RKO (cell line): ENCODE data around the gene SLCO4A1.
"Not testable (repeated sequence)": the region's sequence is repeated elsewhere in the genome, so short reads cannot be mapped to it uniquely, and the experiment has no call there.

Experiments
- DNase-seq: peaks from one replicate; pipeline ENCODE4 v3.0.0-alpha.2; 2016; ENCODE audit warnings: low spot score

Gene SLCO4A1

DNA sequence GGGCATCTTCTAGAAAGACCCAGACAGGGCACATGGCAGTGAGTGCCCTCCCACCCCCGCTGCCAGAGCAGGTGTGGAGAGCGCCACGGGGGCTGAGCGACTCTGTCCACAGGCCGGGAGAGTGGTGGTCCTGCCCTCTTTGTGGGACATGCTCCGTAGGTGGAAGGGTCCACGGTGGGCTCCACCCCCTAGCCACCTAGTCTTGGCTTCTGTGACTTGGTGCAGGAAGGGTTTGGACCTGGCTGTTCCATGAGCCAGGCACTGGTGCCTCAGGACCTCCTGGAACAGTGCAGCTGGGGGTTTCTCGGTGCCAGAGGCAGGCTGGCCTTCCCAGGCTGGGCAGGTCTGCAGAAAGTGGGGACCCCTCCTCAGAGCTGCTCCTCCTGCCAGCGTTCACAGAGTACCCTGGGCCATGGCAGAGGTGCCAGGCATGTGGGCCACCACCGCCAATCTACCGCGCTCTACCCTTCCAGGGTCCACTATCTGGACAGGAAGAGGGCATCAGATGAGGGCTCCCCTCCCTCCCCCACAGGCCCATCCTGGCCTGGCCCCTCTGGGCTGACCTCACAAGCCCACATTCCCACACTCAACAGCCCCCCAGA is 23.0 kb downstream of the SLCO4A1 start:
- no peak for DNase-seq

DNA sequence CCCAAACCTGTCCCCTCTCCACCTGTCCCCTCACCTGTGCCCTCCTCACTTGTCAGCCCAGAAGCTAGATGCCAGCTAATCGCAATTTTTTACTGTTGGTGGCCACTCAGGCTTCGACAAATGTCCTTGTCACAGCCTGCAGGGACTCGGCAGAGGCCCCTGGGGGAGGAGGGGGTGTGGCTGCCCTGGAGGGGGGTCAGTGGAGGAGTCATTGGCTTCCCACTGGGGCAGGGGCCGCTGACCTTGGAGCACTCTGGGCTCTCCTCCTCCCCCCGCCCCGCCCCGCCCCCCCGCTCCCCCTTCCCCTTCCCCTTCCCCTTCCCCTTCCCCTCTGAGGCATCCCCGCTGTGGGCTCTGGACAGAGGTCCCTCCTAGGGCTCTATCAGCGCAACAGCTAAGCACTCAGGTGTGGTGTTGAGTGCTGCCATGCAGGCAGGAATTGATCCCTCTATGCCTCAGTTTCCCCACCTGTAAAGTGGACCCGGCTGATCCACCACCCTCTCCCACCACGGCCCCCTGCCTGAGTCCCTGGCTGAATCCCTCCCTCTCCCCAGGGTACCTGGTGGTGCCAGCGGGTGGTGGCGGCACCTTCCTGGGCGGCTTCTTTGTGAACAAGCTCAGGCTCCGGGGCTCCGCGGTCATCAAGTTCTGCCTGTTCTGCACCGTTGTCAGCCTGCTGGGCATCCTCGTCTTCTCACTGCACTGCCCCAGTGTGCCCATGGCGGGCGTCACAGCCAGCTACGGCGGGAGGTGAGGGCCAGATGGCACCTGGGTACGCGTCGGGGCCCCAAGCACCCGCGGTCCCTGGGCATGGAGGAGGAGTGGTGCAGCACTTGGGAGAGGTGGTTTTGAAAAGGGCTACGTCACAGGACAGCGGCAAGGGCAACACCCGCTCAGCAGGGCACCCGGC is 23.8 kb downstream of the SLCO4A1 start:
- DNase-seq: no peak

DNA sequence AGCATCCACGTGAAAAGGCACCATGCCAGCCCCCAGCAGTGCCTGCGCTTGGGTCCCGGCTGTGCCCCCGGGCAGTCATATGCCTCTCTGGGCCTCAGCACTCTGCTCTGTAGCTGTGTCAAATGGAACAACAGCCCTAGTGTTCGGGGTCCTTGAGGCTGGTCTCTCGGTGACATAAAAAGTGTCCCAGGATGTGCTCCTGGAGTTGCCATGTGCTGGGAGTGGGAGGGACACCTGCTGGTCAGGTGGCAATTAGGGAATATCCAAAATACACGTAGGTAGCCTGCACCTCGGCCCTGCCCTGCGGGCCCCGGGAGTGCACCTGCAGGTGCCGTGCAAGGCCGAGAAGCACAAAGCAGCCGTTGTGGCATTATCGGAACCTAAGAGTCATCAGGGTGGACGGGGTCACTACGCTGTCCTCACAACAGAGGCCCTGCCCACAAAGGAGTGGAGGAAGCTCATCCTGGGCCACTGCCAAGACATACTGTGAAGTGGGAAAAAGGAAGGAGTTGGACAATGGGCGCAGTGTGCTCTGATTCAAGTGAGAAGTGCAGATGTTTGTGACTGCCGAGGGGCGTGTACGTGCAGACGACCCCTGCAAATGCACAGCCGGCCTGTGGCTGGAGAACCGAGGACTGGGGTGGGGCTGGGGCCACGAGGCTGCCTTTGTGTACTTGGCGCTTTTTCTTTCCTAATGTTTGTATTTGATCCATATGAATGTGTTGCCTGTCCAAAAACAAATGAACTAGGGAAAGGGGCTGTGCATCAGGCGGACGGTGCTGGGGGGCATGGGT is 24.6 kb downstream of the SLCO4A1 start:
- DNase-seq: no peak

DNA sequence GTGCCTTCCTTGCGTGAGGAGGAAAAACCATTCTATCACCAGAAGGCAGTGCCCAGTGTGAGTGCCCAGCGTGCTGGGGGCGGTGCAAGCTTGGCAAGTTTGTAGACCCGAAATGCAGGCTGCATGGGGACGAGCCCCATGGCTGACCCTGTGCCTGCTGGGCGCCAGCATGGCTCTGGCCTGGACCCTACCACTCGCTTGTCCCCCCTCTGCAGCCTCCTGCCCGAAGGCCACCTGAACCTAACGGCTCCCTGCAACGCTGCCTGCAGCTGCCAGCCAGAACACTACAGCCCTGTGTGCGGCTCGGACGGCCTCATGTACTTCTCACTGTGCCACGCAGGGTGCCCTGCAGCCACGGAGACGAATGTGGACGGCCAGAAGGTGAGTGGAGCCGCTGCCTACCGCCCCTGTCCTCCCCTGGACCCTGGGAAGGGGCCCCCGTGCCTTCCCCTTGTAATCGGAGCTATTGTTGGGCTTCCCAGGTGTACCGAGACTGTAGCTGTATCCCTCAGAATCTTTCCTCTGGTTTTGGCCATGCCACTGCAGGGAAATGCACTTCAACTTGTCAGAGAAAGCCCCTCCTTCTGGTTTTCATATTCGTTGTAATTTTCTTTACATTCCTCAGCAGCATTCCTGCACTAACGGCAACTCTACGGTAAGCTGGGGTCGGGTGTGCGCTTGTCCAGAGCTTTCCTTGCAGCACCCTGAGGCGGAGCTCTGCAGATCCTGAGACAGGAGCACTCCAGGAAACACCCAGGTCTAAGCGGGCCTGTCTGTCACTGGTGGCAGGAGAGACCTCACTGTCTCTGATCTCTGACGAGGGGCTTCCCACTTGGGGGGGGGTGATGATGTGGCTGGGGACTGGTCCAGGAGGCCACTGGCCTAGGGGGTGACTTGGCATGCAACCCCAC is 25.5 kb downstream of the SLCO4A1 start:
- no peak for DNase-seq

DNA sequence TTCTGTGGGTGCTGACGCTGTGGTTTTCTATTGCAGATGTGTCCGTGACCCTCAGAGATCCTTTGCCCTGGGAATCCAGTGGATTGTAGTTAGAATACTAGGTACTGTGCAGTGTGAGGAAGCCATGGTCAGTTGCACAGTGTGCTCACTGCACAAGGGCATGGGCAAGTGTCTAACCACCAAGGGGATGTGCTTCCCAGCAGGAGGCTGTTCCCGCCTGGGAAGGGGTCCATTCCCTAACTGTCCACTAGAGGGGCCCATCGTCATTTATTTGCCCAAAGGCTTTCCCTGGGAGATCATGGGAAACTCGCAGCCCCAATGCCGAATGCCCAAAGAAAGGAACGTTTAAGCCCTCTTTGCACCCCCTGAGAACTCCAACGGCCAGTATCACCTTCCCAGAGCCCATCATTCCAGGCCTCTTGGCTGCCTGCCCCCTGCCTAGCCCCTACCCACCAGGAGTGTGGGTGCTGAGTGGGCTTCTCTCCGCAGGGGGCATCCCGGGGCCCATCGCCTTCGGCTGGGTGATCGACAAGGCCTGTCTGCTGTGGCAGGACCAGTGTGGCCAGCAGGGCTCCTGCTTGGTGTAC is 26.2 kb downstream of the SLCO4A1 start:
- DNase-seq: peak; percentile 81

DNA sequence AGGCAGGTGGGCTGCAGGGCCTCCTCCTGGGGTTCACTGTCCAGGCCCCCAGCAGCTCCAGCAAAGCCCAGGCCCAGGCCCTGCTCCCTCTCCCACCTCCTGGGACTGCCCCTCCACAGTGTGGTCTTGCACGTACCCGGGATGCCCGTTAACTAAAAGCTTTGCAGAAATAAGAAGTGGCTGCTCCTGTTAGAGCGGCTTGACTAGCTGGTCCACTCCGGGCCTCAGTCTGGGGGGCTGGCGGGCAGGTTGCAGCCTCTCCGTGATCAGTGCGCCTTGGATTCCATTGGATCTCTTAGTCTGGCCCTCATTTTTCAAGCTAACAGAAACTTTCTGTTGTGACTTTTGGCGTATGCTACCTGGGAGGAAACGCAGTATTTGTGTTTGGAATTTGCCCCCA is 26.9 kb downstream of the SLCO4A1 start:
- DNase-seq: no peak

DNA sequence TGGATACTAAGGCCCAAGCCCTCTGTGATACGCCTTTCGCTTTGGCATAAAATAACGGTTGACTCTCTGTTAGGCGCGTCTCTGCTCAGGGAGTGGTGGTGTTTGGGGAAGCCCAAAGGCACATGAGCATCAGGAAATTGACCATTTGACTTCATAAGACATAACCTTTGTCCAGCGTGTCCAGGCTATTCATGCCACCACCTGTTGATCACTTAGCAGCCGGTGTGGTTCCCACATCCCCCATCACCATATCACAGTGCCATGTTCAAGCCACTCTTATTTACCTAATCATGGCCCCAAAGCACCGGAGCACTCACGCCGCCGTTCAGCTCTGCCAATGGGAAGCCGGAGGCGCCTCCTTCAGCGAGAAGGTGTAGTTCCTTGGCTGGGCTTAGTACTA is 27.9 kb downstream of the SLCO4A1 start:
- DNase-seq: no peak

DNA sequence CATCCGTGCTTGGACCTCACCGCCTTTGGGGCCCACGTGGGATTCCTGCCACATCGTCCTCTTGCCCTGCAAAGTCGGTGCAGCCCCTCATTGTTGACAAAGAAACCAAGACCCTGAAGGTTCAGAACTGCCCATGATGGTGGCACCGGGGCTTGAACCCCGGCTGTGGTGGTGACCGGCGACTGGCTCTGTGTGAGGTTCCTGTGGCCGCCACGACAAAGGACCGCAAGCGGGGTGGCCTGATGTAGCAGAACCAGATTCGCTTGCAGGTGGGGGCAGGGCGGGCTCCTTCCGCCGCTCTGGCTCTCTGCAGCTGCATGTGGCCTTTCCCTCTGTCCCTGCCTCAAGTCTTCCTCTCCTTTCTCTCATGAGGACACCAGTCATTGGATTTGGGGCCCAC is 28.7 kb downstream of the SLCO4A1 start:
- DNase-seq: no peak

DNA sequence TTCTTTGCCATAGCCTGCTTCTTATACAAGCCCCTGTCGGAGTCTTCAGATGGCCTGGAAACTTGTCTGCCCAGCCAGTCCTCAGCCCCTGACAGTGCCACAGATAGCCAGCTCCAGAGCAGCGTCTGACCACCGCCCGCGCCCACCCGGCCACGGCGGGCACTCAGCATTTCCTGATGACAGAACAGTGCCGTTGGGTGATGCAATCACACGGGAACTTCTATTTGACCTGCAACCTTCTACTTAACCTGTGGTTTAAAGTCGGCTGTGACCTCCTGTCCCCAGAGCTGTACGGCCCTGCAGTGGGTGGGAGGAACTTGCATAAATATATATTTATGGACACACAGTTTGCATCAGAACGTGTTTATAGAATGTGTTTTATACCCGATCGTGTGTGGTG is 29.5 kb downstream of the SLCO4A1 start:
- DNase-seq: no peak

DNA sequence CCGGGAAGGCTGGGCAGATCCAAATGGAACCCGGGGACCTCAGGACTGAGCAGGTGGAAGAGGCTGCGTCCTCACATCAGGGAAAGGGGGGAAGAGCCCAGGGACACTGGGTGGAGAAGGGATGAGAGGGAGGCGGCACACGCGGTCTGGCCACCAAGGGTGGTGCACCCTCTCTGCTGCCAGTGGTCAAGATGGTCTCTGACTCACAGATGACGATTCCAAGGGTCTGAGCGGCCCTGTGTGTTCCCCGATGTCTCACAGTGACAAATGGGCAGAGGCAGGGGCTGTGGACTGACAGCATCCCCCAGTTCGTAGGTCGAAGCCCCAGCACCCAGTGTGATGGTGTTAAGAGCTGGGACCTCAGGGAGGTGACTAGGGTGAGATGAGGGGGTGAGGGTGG is 32.1 kb downstream of the SLCO4A1 start:
- no peak for DNase-seq

DNA sequence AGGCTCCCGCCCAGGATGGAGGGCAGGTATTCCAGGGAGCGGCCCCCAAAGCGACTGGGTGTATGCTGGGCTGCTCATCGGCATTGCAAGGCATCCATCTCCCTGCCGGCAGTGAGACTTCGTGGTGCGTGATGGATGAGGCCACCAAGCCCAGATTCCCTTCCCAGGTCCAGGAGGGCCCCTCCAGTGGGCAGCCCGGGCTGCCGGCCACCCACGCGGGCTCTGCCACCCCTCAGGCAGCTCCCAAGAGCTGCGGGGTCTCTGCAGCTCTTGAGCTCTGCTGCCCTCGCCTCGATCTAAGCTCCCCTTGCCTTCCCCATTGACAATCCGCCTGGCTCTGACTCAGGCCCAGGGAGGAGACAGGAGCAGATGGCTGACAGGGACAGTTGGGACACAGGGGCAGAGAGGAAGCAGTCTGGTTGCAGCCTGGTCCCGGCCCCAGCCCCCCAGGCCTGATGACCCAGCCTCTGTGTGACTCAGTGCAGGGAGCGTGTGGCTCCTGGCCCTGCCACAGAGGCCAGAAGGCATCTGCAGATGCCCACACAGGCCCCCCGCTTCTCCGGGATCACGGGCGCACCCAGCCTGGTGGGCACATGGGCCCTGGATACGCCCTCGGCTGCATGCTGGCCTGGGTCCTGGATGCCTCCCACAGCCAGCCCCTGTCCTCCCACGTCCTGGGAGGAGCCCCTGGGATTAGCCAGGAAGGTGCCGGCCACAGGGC is 33.0 kb downstream of the SLCO4A1 start:
- no peak for DNase-seq

DNA sequence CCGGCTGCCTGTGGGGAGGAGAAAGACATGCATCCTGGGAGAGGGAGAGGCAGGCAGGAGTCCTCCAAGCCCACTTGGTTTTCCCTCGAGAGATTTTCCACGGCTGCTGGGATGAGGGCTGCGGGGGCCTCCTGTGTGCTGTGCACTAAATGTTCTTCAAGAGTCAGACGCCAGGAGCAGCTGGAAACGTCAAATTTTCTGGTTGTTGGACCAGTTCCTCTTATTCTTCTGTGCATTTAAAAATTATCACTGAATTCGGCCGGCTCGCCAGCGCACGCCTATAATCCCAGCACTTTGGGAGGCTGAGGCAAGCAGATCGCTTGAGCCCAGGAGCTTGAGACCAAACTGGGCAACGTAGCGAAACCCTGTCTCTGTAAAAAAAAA is 33.6 kb downstream of the SLCO4A1 start:
- no peak for DNase-seq

DNA sequence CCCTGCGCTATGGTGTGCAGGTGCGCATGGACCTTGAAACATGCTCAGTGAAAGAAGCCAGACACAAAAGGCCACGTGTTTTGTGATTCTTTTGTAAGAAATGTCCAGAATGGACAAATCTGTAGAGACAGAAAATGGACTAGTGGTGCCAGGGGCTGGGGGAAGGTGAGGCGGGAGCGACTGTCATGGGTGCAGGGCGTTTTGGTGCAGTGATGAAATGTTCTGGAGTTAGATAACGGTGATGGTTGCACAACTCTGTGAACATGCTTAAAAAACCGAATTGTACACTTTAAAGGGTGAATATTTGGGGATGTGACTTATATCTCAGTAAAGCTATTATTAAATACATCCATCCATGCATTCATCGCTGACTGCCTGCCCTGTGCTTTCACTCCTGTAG is 34.7 kb downstream of the SLCO4A1 start:
- DNase-seq: no peak

DNA sequence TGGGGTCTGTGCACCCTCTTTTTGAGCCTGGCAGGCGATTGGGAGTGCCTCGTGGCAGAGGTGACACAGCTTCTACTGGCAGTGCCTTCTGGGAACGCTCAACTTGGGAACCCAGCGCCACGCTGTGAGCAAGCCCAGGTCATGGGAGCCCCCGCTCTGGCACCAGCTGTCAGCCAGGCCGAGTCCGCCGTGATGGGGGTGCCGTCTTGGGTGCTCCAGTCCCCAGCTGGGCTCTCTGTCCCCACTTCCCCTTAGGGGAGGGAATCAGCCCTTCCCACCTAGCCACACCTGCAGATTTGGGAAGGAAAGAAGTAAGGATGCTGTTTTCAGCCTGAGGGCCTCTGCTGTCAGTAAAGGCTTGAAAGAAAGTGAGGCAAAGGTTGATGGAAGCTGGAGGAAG is 35.4 kb downstream of the SLCO4A1 start:
- no peak for DNase-seq

DNA sequence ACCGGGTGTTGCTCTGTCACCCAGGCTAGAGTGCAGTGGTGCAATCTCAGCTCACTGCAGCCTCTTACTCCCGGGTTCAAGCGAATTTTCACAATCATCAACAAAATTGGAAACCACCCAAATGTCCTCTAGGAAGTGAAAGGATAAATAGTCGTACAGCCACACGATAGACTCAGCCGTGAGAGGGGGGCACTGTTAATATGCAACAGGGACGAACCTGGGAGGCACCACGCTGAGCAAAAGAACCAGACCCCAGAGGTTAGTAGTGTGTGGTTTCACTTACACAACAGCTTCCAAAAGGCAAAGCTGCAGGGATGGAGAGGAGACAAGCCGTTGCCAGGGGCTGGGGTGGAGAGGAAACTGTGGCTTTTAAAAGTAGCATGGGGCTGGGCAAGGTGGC is 36.2 kb downstream of the SLCO4A1 start:
- DNase-seq: no peak

DNA sequence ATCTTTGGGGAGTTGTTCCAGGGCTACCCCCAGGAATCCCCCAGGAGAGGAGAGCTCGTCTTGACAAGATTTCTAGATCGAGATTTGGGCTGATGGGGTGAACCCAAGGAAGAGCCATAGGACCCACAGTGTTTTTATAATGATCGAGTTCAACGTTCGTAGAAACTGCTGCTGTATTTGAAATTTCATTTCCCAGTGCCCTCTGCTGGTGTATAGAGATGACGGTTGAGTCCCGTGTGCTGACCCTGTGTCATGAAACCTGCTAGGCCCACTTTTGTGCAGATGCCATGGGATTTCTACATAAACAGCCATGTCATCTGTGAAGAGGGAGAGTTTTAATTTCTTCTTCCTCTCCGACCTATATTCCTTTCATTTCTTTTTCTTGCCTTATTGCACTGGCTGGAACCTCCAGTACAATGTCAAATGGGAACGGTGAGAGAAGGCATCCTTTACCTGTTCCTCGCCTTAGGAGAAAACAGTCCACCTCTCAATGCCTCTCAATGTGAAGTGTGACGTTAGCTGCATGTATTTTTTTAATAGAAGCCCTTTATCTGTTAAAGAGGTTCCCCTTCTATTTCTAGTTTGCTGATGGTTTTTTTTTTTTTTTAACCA is 37.8 kb downstream of the SLCO4A1 start:
- no peak for DNase-seq

DNA sequence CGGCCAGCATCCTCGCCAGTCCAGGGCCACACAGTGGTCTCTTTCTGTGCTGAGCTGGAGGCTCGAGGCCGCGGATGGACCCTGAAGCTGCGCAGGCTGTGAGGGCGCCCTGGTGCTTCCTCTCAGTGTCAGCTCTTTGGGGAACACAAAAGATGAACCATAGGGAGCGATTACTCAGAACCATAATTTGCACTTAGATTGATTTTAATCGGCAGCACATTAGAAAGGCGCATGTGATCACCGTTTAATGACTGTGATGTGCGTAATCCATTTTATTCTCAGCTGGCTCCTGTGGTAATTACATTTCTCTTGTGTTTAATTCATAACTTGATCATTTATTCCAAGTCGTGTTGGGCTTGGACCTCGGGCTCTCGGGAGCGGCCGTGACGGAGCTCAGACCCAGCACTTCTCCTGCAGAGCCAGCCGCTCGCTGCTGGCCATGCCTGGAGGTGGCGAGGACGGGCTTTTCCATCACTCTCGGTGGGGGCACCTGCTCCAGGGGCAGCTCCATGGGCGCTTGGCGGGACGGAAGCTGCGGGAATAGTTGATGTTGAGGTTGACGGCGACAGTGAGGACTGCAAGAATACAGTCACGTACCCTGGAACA is 40.7 kb downstream of the SLCO4A1 start:
- no peak for DNase-seq

DNA sequence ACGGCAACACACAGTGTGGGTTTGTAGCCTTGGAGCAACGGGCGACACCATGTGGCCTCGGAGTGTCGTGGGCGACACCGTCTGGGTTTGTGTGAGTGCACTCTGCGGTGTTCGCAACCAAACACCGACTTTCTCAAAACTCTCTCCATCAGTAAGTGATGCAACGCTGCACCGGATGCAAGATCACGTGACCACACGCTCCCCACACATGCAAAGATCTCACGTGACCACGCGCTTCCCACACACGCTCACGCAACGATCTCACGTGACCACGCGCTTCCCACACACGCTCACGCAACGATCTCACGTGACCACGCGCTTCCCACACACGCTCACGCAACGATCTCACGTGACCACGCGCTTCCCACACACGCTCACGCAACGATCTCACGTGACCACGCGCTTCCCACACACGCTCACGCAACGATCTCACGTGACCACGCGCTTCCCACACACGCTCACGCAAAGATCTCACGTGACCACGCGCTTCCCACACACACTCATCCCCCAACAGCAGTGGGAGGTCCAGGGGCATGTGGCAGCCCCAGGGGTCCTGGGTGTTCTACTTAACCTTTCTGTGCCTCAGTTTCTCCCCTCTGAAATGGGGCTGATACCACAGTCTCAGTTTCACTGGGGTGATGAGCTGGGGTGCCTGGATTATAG is 41.5 kb downstream of the SLCO4A1 start:
- not testable (repeated sequence) for DNase-seq

DNA sequence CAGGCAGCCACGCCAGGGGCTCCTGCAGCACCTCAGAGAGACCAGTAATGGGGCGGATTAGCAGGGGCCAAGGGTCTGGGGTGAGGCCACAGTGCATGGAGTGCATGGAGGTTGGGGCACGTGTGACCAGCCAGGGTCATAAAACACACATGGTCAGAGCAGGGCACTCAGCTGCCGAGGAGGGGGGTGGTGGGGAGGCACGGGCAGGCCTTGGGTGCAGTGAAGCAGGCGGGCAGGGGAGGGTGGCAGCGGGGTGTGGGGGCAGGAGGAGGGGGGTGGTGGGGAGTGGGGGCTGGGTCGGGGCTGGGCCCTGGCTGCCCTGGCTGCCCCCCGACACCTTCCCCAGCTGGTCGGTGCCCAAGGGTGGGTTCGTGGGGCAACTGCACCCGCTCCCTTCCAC is 42.7 kb downstream of the SLCO4A1 start:
- DNase-seq: no peak
